ENCODE data around the gene PELI3.

DNA sequence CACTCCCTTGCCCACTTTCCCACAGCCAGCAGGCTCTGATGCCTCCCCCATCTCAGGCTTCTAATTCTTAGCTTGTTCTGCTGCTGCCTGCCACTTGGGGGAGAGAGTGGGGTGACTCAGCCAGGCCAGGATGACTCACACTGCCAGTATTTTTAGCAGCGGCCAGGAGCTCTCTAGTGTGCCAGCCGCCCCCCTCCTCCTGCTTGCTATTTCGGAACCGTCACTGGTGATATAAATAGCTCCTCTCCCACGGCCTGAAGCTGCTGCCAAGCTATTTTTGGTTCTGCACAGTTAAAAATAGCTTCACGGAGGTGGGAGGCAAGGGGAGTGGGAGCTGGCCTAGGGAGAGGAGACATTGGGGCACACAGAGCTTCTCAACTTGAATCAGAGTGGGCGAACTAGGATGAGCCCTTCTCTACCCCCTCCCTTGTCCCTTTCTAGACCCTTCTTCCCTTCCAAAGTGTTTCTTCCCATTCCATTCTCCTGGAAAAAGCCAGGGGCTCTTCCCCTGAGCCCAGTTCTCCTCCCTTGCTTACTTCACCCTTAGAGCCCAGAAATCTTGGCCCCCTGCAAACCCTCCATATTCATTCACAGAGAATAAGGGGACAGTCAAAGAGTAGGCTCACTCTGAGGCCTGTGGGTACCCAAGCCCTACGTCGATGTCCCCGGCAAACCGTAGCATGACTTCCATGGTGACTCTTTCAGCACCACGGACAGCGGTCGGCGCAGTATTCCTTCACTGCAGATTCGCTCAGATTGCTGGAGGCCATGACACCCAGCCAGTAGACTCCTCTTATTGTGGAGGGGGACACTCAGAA, 48.3 kb upstream of the PELI3 start:
- TF ChIP-seq CTCF (IDR thresholded peaks at IDR 0.05) (peak; percentile 42 to 62 (median 54)), POLR2A (IDR thresholded peaks at IDR 0.05) (no peak)

Measured in uterus (tissue), 2 donors.